PC-3 (cell line): ENCODE results near the gene PPP2R5D.

ENCODE experiments used
- EZH2phosphoT487 ChIP-seq: fragments of 300-600 bp; sonication (generic); IDR thresholded peaks from 2 replicates; pipeline ENCODE4 v1.6.1; 2018; ENCODE audit warnings: mild to moderate bottlenecking, antibody characterized with exemption, low read length, borderline replicate concordance
- TF ChIP-seq, protein P1 (sequence below): fragments of 300-600 bp; sonication (generic); conservative IDR thresholded peaks from 2 replicates; pipeline ENCODE4 v1.5.1; 2017; ENCODE audit warnings: antibody characterized with exemption, low read depth, mild to moderate bottlenecking, low read length

DNA sequence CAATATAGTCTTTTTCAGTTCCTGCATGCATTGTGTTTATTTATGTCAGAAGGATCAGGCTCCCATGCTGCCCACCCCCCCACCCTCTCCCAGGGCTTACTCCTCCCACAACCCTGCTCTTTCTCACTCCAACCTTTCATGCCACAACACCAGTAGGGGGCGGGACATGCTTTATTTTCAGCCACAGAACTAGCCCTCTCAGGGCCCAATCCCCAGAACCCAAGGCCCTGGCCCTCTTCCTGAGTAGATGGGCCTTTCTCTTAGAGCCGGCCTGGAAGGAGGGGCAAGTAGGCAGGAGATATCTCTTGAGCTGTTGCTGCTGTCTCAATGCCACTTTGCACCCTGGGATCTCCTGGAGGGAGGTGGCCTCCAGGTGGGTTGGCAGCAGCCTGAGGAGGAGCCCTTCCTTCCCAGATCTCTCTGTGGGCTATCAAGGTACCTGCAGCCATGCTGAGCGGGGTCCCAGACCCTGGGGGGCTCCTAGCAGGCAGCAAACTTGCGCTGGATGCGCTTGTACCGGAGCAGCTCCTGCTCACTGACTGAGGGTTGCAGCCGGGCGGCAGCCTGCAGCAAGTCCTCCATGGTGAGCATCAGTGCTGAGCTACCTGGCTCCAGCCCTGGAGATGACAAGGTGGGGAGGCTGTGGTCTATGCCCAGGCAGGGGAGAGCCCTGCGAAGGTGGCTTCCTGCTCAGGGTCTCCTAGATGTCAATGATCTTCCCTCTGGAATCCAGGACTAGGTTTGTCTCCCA is 20.3 kb upstream of the PPP2R5D start:
- no peak for TF ChIP-seq EZH2phosphoT487
- TF ChIP-seq, protein P1, sequence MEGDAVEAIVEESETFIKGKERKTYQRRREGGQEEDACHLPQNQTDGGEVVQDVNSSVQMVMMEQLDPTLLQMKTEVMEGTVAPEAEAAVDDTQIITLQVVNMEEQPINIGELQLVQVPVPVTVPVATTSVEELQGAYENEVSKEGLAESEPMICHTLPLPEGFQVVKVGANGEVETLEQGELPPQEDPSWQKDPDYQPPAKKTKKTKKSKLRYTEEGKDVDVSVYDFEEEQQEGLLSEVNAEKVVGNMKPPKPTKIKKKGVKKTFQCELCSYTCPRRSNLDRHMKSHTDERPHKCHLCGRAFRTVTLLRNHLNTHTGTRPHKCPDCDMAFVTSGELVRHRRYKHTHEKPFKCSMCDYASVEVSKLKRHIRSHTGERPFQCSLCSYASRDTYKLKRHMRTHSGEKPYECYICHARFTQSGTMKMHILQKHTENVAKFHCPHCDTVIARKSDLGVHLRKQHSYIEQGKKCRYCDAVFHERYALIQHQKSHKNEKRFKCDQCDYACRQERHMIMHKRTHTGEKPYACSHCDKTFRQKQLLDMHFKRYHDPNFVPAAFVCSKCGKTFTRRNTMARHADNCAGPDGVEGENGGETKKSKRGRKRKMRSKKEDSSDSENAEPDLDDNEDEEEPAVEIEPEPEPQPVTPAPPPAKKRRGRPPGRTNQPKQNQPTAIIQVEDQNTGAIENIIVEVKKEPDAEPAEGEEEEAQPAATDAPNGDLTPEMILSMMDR: peak; percentile 53
